ENCODE measurements around the gene SLC2A1.

SLC2A1 gene

DNA sequence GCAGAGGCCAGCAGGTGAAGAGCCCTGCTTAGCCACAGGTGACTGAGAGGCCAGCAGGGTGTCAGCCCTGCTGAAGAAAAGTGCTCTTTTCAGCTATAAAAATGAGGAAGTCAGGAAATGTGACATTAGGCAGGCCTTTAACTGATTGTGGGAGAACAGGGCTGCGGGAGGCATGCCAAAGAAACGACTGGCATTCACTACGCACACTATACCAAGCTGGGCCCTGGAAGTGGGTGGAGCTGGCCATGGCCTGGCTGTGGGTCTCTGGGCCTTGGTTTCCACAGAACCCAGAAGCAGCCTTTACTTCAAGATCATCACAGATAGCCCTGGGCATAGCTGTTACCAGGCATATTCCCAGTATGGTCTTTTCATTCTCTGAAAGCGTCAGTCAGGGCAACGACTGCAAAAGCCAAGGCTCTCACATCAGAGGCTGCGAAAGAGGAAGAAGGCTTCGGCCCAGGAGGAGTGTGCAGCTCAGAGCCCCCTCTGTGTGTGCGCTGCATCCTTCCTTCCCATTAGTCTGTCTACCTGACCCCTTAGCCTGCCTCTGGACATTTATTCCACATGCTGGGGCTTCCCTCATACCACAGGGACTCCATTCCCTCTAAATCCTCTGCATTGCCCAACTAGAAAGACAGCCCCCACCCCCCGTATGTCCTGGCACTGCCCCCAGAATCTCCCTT is 14.3 kb downstream of the SLC2A1 start:
- TF ChIP-seq ZFX (IDR thresholded peaks at IDR 0.05) = peak; percentile 48; the same call in 1 of the 2 replicates
- TF ChIP-seq, protein P1, sequence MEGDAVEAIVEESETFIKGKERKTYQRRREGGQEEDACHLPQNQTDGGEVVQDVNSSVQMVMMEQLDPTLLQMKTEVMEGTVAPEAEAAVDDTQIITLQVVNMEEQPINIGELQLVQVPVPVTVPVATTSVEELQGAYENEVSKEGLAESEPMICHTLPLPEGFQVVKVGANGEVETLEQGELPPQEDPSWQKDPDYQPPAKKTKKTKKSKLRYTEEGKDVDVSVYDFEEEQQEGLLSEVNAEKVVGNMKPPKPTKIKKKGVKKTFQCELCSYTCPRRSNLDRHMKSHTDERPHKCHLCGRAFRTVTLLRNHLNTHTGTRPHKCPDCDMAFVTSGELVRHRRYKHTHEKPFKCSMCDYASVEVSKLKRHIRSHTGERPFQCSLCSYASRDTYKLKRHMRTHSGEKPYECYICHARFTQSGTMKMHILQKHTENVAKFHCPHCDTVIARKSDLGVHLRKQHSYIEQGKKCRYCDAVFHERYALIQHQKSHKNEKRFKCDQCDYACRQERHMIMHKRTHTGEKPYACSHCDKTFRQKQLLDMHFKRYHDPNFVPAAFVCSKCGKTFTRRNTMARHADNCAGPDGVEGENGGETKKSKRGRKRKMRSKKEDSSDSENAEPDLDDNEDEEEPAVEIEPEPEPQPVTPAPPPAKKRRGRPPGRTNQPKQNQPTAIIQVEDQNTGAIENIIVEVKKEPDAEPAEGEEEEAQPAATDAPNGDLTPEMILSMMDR (conservative IDR thresholded peaks at IDR 0.05) = no peak
- peak overlapping the region; percentile 99 for H3K27ac ChIP-seq

GRCh38 chr1:42943728-42944127 is 14.9 kb downstream of the SLC2A1 start:
- peak overlapping the region; percentile 99 for H3K27ac ChIP-seq
- TF ChIP-seq ZFX (IDR thresholded peaks at IDR 0.05) = no peak
- TF ChIP-seq, protein P1 (conservative IDR thresholded peaks at IDR 0.05) = no peak

- H3K27ac ChIP-seq = peak overlapping the region; percentile 99
- no peak for TF ChIP-seq ZFX (IDR thresholded peaks at IDR 0.05)
- TF ChIP-seq, protein P1 (conservative IDR thresholded peaks at IDR 0.05) = no peak
These were observed 15.5 kb downstream of the SLC2A1 start for GRCh38 chr1:42943166-42943565.

- TF ChIP-seq, protein P1 (conservative IDR thresholded peaks at IDR 0.05) = no peak
- no peak for TF ChIP-seq ZFX (IDR thresholded peaks at IDR 0.05)
- H3K27ac ChIP-seq = peak overlapping the region; percentile 99
These were observed 16.2 kb downstream of the SLC2A1 start for GRCh38 chr1:42942444-42942843.

GRCh38 chr1:42941640-42942330 is 16.9 kb downstream of the SLC2A1 start:
- TF ChIP-seq, protein P1 (conservative IDR thresholded peaks at IDR 0.05) = no peak
- TF ChIP-seq ZFX (IDR thresholded peaks at IDR 0.05) = no peak
- H3K27ac ChIP-seq = peak overlapping the region; percentile 99

DNA sequence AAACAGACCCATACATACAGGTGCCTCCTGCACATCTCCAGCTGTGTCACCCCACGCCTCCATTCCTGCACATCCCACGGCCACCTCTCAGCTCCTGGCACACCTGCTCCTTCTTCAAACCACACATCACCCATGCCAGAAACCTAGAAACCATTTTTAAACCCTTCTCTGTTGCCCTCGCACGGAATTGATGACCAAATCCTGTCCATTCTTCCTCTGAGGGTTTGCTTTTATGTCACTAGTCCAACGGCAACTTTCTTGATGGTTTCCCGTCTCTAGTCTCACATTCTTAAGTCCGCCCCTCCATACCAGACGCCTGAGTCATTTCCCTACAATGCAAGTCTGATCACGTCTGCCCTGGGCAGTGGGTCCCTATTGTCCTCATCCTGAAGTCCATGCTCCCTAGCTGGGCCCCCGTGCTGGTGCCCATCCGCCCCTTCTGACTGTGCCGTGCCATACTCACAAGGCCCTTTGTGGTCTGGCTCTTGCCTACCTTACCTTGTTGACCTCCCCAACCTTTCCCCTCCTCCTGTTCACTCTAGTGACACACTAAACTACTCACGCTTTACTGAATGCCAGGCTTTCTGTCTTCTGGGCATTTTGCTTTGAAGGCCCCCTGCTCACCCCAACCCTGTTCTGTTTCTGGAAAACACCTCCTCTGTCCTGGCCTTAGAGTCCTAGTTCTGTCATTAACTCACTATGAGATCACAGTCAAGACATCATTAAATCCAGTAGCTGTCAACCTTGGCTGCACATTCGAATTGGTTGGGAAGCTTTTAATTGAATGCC is 17.6 kb downstream of the SLC2A1 start:
- TF ChIP-seq, protein P1 (conservative IDR thresholded peaks at IDR 0.05) = no peak
- TF ChIP-seq ZFX (IDR thresholded peaks at IDR 0.05) = no peak

More for the DNA sequence above, 17.6 kb downstream of the SLC2A1 start:
- H3K27ac ChIP-seq = peak overlapping the region; percentile 99

All from C4-2B (cell line).